Stimulated activated CD4-positive, alpha-beta T cell treated with anti-CD3 and anti-CD28 coated beads, Interleukin-1b, Interleukin-23, amount 100 ng/mL, for 1 hour (primary cell): ENCODE measurements around the gene WDR90.
A peak's percentile ranks its signal among the peaks of the same experiment; 100 is the strongest.

Experiments used
- DNase-seq, 2 donors: peaks; one replicate each; pipeline ENCODE4 v3.0.0-alpha.2; 2020; ENCODE audit warnings: low read depth in 2 of 2

The WDR90 gene

DNA sequence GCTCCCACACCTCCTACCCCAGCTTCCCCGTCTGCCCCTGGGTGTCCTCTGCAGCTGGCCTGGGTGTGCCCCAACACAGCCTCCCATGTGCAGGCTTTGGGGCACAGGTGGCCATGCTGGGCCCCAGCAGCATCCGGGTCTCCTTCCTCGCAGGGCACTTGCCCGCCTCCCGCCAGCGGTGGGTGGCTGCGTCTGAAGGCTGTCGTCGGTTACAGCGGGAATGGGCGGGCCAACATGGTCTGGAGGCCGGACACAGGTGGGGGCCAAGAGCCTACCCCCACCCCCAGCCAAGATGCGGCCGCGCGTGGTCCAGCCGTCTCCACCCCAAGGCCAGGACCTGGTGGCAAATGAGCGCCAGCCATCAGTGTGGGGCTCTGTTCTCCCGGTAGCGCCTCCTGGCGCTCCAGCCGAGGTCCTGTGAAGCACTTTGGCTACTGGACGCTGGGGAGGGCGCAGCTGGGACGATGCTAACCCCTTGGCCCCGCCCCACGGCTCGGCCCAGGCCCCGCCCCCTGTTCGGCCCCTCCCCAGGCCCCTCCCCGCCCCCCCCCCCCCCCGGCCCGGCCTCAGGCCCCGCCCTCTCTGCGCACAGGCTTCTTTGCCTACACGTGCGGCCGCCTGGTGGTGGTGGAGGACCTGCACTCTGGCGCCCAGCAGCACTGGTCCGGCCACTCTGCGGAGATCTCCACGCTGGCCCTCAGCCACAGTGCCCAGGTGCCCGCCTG is 11.5 kb downstream of the WDR90 start:
- DNase-seq: peak; percentile 36 to 50

DNA sequence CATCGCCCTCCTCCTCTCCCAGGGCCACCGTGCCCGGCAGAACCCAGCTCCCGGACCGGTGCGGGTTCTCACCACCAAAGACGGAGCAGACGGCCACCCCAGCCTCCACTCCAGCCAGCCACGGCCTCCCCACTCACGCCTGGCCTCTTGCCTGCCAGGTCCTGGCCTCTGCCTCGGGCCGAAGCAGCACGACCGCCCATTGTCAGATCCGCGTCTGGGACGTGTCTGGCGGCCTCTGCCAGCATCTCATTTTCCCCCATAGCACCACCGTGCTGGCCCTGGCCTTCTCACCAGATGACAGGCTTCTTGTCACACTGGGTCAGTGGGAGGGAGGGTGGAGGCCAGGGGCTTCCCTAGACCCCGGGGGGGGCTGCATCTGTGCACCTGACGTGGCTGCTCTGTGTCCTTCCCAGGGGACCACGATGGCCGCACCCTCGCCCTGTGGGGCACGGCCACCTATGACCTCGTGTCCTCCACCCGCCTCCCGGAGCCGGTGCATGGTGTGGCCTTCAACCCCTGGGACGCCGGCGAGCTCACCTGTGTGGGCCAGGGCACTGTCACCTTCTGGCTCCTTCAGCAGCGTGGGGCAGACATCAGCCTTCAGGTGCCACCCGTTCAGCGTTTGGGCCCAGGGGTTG is 12.1 kb downstream of the WDR90 start:
- DNase-seq: no peak

DNA sequence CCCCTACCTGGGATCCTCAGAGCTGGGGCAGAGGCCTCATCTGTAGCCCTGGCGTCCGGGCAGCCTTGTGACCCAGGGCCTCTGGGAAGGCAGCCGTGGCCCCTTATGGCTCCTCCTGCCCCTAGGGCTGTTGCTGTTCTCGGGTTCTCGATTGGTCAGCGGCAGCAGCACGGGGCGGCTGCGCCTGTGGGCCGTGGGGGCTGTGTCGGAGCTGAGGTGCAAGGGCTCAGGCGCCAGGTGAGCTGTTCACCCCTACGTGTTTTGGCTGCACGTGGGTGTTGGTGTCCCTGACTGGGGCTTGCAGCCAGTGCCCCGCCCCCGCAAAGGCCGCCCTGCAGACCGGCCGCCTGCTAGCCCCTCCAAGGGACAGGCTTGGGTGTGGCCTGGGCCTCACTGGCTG is 12.9 kb downstream of the WDR90 start:
- no peak for DNase-seq

DNA sequence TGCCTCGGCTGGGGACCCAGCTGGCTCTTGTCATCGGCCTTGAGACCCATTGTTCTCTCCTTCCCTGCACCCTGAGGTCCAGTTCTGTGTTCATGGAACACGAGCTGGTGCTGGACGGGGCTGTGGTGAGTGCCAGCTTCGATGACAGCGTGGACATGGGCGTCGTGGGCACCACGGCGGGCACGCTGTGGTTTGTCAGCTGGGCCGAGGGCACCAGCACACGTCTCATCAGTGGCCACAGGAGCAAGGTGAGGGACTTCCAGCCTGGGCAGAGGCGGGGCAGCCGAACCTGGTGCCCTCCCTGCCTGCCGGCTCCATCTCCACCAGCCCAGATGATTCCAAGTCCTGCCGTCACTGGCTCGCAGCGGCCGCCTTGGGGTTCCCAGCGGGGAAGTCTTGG is 13.4 kb downstream of the WDR90 start:
- no peak for DNase-seq

DNA sequence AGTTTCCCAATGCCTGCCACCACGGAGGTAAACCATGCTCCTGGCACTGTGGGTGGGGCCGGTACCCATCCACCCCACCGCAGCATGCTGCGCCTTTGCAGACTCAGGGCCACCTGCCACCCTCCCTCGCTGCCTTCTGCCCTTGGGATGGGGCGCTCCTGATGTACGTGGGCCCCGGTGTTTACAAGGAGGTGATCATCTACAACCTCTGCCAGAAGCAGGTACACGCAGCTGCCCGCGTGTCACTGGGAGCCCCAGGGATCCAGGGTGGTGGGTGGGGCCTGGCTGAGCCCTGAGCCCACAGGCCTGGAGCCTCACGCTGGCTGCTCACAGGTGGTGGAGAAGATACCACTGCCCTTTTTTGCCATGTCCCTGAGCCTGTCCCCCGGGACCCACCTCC is 17.4 kb downstream of the WDR90 start:
- DNase-seq: no peak

DNA sequence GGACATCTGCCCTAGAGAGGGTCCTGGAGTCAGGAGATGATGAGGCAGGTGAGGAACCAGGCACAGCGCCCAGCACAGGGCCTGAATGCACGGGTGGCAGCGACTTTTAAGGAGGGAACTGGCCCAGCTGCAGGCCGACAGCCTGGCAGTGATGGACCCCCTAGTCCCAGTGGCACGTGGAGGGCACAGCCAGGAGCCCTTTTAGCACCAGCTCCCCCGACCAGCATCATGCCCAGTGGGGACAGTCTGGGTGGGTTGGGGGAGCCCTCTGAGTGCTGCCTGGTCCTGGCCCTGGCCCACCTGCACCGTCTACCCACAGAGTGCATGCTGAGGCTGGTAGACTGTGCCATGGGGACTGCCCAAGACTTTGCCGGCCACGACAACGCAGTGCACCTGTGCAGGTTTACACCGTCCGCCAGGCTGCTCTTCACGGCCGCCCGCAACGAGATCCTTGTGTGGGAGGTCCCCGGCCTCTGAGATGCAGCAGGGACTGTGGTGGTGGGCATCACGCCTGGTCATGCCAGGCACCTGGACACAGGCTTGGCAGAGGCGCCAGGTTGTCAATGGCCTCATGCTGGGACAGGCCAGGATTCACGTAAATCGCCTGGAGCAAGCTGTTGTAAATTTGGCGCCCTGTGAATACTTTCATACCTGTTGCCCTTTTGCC is 18.1 kb downstream of the WDR90 start:
- no peak for DNase-seq

DNA sequence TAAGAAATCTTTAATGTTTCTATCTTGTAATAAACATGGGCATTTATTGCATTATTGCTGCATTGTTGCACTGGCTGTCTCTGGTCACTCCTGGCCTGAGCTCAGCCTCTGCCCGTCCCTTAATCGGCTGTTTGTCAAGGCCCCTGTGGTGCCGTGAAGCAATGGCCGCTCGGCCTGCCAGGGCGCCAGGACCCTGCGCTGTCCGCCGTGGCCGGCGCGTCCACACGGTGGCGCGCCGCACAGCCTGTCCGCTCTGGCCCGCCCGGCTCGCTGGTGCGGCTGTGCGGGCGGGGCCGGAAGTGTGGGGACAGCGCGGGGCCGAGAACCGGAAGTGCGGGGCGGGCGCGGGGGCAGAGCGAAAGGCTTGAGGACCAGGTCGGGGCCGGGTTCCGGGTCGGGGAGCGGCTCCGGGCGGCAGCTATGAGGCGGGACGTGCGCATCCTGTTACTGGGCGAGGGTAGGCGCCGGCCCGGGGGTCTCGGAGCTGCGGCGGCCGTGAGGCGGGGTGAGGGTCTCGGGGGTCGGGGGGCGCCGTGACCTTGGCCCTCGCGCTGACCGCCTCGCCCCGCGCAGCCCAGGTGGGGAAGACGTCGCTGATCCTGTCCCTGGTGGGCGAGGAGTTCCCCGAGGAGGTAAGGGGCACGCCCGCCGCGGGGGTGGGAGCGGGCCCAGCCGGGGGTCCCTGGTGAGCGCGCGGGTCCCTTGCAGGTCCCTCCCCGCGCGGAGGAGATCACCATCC is 18.8 kb downstream of the WDR90 start, which contains the start of gene RHOT2:
TSS of gene RHOT2 (plus strand) at position 353 of the 739 bp plus-strand sequence. CDS start at position 421, 68 bp downstream.
- peak; percentile 80 to 88 for DNase-seq

DNA sequence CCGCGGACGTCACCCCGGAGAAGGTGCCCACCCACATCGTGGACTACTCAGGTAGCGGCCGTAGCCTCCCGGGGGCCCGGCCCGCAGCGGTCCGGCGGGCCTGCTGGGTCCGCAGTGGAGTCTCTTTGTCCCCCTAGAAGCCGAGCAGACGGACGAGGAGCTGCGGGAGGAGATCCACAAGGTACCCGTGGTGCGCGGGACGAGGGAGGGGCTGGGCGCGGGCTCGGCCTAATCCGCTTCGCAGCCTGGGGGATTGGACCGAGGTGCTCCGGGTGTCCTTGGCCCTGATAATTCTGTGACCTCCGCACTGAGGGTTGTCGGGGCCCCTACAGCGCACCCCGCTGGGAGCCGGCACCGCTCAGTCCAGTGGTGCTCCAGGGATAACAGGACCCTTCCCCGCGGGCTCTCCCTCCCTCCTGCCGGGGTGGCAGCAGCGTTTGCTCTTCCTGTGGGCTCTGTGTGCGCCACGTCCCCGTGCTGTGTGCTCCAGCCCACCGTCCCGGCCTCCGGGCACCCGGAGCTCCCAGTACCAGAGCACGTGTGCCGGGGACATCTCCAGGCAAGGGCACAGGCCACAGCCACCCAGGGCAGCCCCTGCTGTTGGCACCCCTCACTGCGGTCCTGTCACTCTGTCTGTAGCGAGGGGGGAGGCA is 19.5 kb downstream of the WDR90 start:
- no peak for DNase-seq

DNA sequence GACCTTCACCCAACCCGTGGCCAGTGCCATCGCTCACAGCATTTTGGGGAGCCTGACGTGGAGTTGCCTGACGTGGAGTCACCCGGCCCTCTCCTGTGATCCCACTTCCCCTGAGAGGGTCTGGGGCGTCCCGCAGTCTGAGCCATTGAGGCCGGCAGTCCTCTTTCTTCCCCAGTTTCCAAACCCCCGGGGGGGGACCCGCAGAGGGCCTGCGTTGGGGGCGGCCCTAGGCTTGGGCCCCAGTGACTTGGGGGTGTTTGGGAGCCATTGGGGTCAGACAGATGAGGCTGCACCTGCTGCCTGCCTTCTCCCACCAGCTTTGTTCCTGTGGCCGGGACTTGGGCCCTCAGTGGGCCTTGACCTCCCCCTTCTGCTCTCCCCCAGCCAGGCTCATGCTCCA is 20.5 kb downstream of the WDR90 start:
- no peak for DNase-seq

DNA sequence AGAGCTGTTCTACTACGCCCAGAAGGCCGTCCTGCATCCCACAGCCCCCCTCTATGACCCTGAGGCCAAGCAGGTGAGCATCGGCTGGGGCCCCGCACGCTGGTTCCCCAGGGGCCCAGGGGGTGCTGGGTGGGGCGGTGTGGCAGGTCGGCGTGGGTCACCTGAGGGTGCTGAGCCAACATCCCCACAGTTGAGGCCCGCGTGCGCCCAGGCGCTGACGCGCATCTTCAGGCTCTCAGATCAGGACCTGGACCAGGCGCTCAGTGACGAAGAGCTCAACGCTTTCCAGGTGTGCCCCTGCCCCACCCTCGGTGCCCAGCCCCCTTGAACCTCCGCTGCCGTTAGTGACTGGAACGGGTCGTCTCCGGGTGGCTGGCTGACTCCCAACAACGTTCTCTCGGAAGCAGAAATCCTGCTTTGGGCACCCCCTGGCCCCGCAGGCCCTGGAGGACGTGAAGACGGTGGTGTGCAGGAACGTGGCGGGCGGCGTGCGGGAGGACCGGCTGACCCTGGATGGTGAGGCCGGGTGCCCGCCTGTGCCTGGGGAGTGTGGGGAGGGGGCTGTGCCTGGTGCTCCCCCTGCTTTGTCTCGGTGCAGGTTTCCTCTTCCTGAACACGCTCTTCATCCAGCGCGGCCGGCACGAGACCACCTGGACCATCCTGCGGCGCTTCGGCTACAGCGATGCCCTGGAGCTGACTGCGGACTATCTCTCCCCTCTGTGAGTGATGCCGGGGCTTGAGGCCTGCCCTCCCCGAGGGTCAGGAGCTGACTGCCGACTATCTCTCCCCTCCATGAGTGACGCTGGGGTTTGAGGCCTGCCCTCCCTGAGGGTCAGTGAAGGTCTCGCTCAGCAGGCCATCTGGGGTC is 21.6 kb downstream of the WDR90 start:
- no peak for DNase-seq

DNA sequence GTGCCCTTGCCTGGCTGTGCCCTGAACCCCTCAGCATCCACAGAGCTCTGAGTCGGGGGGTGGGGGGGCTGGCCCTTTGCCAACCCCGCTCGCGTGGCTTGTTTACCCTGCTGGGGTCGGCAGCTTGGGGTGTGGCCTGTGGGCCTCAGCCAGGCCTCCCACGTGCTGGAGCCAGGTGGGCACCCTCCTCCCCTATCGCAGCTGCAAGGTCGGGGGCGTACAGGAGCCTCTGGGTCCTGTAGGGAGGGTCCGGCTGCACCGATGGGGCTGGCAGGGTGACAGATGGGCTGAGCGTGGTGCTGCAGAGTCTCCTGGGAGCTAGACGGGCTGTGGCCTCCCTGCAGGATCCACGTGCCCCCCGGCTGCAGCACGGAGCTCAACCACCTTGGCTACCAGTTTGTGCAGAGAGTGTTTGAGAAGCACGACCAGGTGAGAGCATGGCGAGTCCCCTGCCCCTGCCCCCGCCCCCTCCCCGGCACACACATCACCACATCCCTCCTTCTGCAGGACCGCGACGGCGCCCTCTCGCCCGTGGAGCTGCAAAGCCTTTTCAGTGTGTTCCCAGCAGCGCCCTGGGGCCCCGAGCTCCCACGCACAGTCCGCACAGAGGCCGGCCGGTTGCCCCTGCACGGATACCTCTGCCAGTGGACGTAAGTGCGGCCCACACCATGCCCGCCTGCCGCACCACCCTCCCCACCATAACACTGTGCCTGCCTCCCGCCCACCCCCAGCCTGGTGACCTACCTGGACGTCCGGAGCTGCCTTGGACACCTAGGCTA is 22.4 kb downstream of the WDR90 start:
- no peak for DNase-seq

DNA sequence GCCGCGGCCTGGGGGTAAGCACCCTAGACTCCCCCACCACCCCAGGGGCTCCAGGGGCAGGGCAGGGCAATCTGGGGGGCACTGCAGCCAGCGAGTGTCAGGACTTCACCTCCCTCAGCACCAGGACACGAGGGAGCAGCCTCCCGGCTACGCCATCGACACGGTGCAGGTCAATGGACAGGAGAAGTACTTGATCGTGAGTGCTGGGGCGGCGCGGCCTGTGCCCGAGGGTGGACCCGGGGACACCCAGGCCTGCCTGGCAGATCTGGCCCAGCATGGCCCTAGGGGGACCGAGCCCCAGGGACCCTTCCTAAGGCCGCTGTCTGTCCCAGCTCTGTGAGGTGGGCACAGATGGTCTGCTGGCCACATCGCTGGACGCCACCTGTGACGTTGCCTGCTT is 23.2 kb downstream of the WDR90 start:
- DNase-seq: no peak

DNA sequence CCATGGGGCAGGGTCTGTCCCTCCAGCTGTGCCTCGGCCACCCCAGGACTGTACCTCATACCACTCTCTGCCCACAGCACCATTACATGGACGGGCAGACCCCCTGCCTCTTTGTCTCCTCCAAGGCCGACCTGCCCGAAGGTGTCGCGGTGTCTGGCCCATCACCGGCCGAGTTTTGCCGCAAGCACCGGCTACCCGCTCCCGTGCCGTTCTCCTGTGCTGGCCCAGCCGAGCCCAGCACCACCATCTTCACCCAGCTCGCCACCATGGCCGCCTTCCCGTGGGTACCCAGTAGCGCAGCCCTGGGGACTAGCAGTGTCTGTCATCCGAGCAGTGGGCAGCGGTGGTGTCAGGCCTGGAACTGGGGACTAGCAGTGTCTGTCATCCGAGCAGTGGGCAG is 23.7 kb downstream of the WDR90 start:
- no peak for DNase-seq

DNA sequence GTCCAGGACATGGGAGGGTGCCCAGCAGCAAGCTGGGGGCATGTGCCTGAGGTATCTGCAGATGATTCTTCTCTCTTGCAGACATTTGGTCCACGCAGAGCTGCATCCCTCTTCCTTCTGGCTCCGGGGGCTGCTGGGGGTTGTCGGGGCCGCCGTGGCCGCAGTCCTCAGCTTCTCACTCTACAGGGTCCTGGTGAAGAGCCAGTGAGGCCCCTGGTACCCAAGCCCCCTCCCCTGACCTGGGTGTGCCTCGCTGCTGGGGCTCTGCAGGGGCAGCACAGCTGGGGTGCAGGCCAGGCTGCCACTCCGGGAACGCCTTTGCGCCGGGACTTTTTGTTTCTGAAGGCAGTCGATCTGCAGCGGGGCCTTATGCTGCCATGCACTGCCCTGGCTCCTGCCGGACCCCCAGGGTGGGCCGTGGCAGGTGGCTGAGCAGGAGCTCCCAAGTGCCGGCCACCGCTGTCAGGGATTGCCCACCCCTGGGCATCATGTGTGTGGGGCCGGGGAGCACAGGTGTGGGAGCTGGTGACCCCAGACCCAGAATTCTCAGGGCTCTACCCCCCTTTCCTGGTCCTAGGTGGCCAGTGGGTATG is 24.3 kb downstream of the WDR90 start:
- no peak for DNase-seq

DNA sequence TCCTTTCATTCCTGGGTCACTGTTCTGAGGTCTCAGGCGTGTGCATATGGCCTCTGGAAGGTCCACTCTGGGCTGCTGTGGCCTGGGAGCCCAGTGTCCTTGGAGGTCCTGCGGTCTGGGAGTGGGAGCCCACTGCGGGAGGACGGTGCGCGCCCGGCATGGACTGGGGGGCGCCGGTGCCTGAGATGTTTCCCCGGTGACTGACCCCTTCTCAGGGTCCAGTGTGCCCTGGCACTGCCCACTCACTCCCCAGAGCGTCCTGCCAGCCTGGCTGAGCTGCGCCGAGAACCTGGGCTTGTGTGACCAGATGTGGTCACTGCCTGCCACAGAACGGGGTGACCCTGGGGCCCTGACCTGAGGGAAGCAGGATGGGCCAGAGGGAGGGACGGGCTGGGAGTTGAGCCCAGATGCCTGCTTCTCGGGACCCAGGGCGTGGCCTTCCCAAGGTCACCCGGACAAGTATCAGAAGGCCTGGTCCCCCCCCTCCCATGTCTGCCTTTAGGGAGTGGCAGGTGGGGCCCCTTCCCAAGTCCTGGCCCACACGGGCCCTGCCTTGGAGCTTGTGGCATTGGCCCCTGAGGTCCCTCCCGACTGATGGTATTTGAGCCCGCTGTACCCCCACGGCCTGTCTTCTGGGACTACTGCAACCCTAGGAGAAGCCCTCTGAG is 25.2 kb downstream of the WDR90 start:
- no peak for DNase-seq

DNA sequence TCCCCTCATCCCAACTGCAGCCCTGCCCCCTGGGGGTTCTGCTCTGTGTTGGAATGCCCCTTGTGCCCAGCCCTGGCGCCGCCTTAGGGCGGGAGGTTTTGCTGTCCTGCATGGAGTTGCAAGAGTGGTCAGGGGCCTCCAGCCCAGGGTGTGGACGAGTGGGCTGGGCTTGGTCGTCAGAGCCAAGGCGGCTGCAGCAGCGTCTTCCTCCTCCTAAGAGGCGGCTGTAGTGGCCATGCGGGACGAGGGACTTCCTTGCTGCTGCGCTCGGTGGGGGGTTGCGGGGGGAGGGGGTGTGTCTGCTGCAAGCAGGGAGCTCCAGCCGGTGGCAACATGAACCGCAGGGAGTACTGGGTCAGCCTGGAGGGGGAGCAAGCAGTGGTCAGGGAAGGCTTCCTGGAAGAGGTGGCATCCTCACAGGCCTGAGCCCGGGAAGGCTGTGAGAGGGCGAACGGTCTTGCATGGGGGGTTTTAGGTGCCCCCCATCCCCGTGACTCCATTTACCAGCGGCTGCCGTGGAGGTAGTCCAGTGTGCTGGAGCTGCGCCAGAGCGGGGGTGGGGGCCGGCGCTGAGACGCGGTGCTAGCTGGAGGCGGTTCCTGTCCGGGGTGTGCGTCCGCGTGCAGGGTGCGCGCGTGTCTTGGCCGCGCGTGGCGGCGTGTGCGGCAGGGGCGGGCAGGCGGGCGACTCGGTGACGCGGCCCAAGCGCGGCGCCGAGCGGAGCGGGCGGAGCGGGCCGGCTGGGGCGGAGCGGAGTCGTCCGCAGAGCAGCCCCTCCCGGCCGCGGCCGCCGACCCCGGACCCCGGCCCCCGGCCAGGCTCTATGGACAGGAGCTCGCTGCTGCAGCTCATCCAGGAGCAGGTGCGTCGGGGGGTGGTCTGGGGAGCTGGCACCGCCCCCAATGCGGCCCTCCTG is 26.1 kb downstream of the WDR90 start, which contains the start of gene RHBDL1:
TSS of gene RHBDL1 (plus strand) at position 704 of the 916 bp plus-strand sequence. CDS start at position 824, 120 bp downstream.
- DNase-seq: no peak

DNA sequence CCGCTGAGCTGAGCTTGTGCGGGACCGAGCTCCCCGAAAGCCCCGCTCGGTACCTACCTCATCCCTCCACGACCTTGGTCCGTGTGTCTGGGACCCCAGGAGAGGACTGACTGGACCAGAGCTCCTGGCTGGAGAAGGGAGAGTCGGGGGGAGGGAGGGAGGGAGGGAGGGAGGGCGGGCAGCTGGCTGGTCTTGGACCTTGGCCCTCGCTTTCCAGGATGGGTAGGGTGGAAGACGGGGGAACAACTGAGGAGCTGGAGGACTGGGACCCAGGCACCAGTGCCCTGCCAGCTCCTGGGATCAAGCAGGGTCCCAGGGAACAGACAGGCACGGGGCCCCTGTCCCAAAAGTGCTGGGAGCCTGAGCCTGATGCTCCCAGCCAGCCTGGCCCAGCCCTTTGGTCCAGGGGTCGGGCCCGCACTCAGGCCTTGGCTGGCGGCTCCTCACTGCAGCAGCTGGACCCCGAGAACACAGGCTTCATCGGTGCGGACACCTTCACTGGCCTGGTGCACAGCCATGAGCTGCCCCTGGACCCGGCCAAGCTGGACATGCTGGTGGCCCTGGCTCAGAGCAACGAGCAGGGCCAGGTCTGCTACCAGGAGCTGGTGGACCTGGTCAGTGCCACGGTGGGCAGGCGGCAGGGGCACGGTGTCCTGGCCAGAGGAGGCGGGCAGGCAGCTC is 26.9 kb downstream of the WDR90 start:
- DNase-seq: no peak
